Heart right ventricle (tissue), 16 donors: ENCODE data around the gene FUT6. TPM values are rescaled to one million over a fixed set of nuclear protein-coding genes. Genes with fewer than 3 reads are reported as not detected.

ENCODE experiments used
- ATAC-seq, 8 donors: fragments of 200-7000 bp; cut with Tn5 transposase; one replicate each; pipeline ENCODE4 v1.9.1; 2020; ENCODE audit warnings: mild to moderate bottlenecking in 8 of 8, moderate library complexity in 8 of 8, moderate number of reproducible peaks in 1 of 8
- DNase-seq, 2 donors: peaks; one replicate each; pipeline ENCODE4 v3.0.0-alpha.2; 2020
- H3K27ac ChIP-seq, 10 donors: fragments of 200-600 bp; sonication (generic) in 2 of 10; one replicate each; pipeline versions ENCODE4 v1.5.0 to v1.8.0; 2020 to 2022; ENCODE audit warnings: mild to moderate bottlenecking in 3 of 10
- H3K27me3 ChIP-seq, 7 donors: fragments of 200-600 bp; one replicate each; pipeline ENCODE4 v1.8.0; 2021 to 2022; ENCODE audit warnings: mild to moderate bottlenecking in 2 of 7
- H3K36me3 ChIP-seq, 9 donors: fragments of 200-600 bp; sonication (generic) in 1 of 9; one replicate each; pipeline versions ENCODE4 v1.5.0 to v1.8.0; 2020 to 2022; ENCODE audit warnings: mild to moderate bottlenecking in 2 of 9
- H3K4me1 ChIP-seq, 9 donors: fragments of 200-600 bp; sonication (generic) in 1 of 9; one replicate each; pipeline versions ENCODE4 v1.5.0 to v1.8.0; 2020 to 2022; ENCODE audit warnings: mild to moderate bottlenecking in 4 of 9
- H3K4me3 ChIP-seq, 10 donors: fragments of 200-600 bp; sonication (generic) in 2 of 10; one replicate each; pipeline versions ENCODE4 v1.5.0 to v1.8.0; 2020 to 2022; ENCODE audit warnings: mild to moderate bottlenecking in 7 of 10, moderate library complexity in 2 of 10
- H3K9me3 ChIP-seq, 11 donors: fragments of 200-600 bp in 10 of 11; sonication (generic) in 2 of 11; one replicate each; pipeline versions ENCODE4 v1.5.0 to v1.8.0; 2013 to 2022; ENCODE audit warnings: mild to moderate bottlenecking in 2 of 11, control low read depth in 1 of 11, moderate library complexity in 1 of 11
- CTCF ChIP-seq, 9 donors: fragments of 200-600 bp; sonication (generic) in 2 of 9; IDR thresholded peaks; one replicate each; pipeline versions ENCODE4 v1.5.0 to v1.8.0; 2021 to 2022; ENCODE audit warnings: antibody characterized with exemption in 9 of 9, mild to moderate bottlenecking in 5 of 9, moderate library complexity in 1 of 9
- WGBS, 2 donors: extraction: QIAGEN DNeasy Blood & Tissue Kit; methylation state at CpG; one replicate each; pipeline ENCODE4 v1.1.7; 2013; ENCODE audit warnings: inconsistent platforms in 1 of 2; 5-methylcytosine and 5-hydroxymethylcytosine counted together
- intact Hi-C, 10 donors: fragments of 100-400 bp; cut with DNase I; formaldehyde crosslinking; loops; one replicate each; pipeline versions ENCODE4 v1.11.1 to v1.14.2; 2022
- polyA plus RNA-seq, 2 donors: library from polyadenylated mRNA; stranded (reverse); fragments of 200-250 nt; gene quantifications; one replicate each; pipeline ENCODE4 v1.2.3, GENCODE V29; 2013
- total RNA-seq, 10 donors: library from RNA; stranded (reverse); fragmentation: NEBNext Ultra II Directional in 3 of 10; extraction: Animal tissue kit (Norgen Biotek cat#: 25700) in 3 of 10; gene quantifications; one replicate each; pipeline versions ENCODE4 v1.2.1 to v1.2.4, GENCODE V29; 2021 to 2023
- donor health status: Arrhythmogenic right ventricular cardiomyopathy.
- donor health status: ischemic (EF 13 %, LVEDD 7.1; RV severe dilation, severe dysfunction).
- donor health status: healthy with polysubstance abuse.
- donor health status: DM: no; HTN: yes; CAD: no.
- donor health status: DM: no; HTN: no; CAD: no.
- donor health status: ischemic (EF 25% LVEDD 6.9; RV normal size, moderate dysfunction).
- donor health status: ischemic (EF 25% LVEDD 5.7; RV mildly dilated, moderate dysfunction).
- donor health status: healthy.
- donor health status: DM: yes; HTN: yes; CAD: no.
- donor health status: Ischemic cardiomyopathy.
- donor health status: ischemic (EF 35%, LVEDD 5.7; RV mildly dilated, moderate dysfunction).
- donor health status: nonischemic (EF 11% LVEDD 7.7; RV severe dilation, severe dysfunction).
- donor health status: DM: yes; HTN: yes; CAD: no.
- donor health status: PGD.
- donor health status: ischemic (EF 29% LVEDD 5.4; RV normal size, mild dysfunction).
- donor health status: nonischemic (EF 23%, LVEDD 6.1; RV moderate dilation, normal function).

The FUT6 gene
- total and polyA plus RNA-seq, 12 donors: not detected

- Histone ChIP-seq H3K9me3 (no peaks in the 10 kb centered on the region), H3K36me3 (no peaks in the 10 kb centered on the region), H3K27me3 (peaks cover 0 to 19% (median 8%) of the 10 kb centered on the region in 7 donors), H3K27ac (no peak overlapping the region), H3K4me1 (peaks cover 0 to 21% (median 5%) of the 10 kb centered on the region in 9 donors), H3K4me3 (no peak overlapping the region)
- intact Hi-C loops: no loop called here
- 87 to 92% methylated on average over 7 of the region's 7 CpGs for WGBS, 2 donors
- ATAC-seq: no peak
- no peak for TF ChIP-seq CTCF (IDR thresholded peaks at IDR 0.05)
- no peak for DNase-seq
These were observed 44.1 kb downstream of the FUT6 start for GRCh38 chr19:5795382-5795919.

- Histone ChIP-seq H3K27me3 (no peaks in the 10 kb centered on the region), H3K4me1 (peaks cover 2 to 9% (median 6%) of the 10 kb centered on the region in 9 donors), H3K4me3 (no peak overlapping the region), H3K36me3 (peaks cover 4 to 19% (median 17%) of the 10 kb centered on the region in 9 donors), H3K9me3 (no peaks in the 10 kb centered on the region), H3K27ac (no peak overlapping the region)
- intact Hi-C loops: loop anchor here in 1 of 10 donors (5.0 kb wide), 1 partner anchor 171 kb away; the partner anchor contains the start of genes SAFB and SAFB2
- DNase-seq: no peak
- TF ChIP-seq CTCF (IDR thresholded peaks at IDR 0.05): no peak
- no peak for ATAC-seq
- WGBS, 2 donors: 92 to 93% methylated on average over 3 of the region's 3 CpGs
These were observed 46.3 kb downstream of the FUT6 start for GRCh38 chr19:5793188-5793587.

- Histone ChIP-seq H3K27me3 (no peaks in the 10 kb centered on the region), H3K27ac (no peak overlapping the region), H3K4me1 (peaks cover 2 to 9% (median 6%) of the 10 kb centered on the region in 9 donors), H3K9me3 (no peaks in the 10 kb centered on the region), H3K36me3 (peaks cover 9 to 29% (median 26%) of the 10 kb centered on the region in 9 donors), H3K4me3 (no peak overlapping the region)
- DNase-seq: no peak
- no peak for ATAC-seq
- no peak for TF ChIP-seq CTCF (IDR thresholded peaks at IDR 0.05)
- 94 to 96% methylated on average over 18 of the region's 18 CpGs for WGBS, 2 donors
- intact Hi-C loops: loop anchor here in 1 of 10 donors (5.0 kb wide), 1 partner anchor 170 kb away; the partner anchor contains the start of genes SAFB and SAFB2
These were observed 47.3 kb downstream of the FUT6 start for GRCh38 chr19:5792224-5792623.

- H3K27me3 ChIP-seq: no peaks in the 10 kb centered on the region
- intact Hi-C loops: loop anchor here in 3 of 10 donors (1.0 to 5.0 kb wide), 4 partner anchors 70 to 187 kb away; partner anchors contain the start of genes SAFB (in 2 of the 3), SAFB2 (in 2 of the 3), CATSPERD (in 1 of the 3) and LONP1 (in 1 of the 3)
- H3K4me1 ChIP-seq: peaks cover 2 to 9% (median 6%) of the 10 kb centered on the region in 9 donors
- TF ChIP-seq CTCF (IDR thresholded peaks at IDR 0.05): no peak
- peak within 1 kb of the TSS; percentile 85 to 100 (median 97) for H3K27ac ChIP-seq
- H3K9me3 ChIP-seq: no peaks in the 10 kb centered on the region
- ATAC-seq (peak; percentile 96 to 99 (median 98)), DNase-seq (peak; percentile 95 to 96)
- peaks cover 13 to 43% (median 39%) of the 10 kb centered on the region in 9 donors for H3K36me3 ChIP-seq
- whole genome bisulfite sequencing, 2 donors: 10% methylated on average over 72 of the region's 72 CpGs
- peak within 1 kb of the TSS; percentile 65 to 92 (median 84) for H3K4me3 ChIP-seq
These were observed 48.7 kb downstream of the FUT6 start, which contains the start of gene DUS3L for GRCh38 chr19:5790559-5791520. TSS of gene DUS3L (minus strand) at chr19:5791163. CDS start at chr19:5791141, 22 bp downstream.
